K562 (cell line): ENCODE results near the gene MARCKSL1. TPM values are rescaled to one million over a fixed set of nuclear protein-coding genes. Genes with fewer than 3 reads are reported as not detected.
A peak's percentile ranks its signal among the peaks of the same experiment; 100 is the strongest.

Source experiments
- BHLHE40 ChIP-seq: IDR thresholded peaks from 2 replicates; pipeline ENCODE4 v1.6.1; 2011; ENCODE audit warnings: low read length, improper control_type of control experiment
- FOSL1 ChIP-seq: fragments of 200-800 bp; sonication (Bioruptor generic); conservative IDR thresholded peaks from 2 replicates; pipeline ENCODE4 v1.6.1; 2016; ENCODE audit warnings: missing genetic modification characterization, missing compliant biosample characterization
- FOXJ2 ChIP-seq: fragments of 200-800 bp; sonication (Bioruptor generic); IDR thresholded peaks from 2 replicates; pipeline ENCODE4 v1.6.1; 2016; ENCODE audit warnings: missing genetic modification characterization, missing compliant biosample characterization
- FOXK1 ChIP-seq: sonication (generic); formaldehyde crosslinking; IDR thresholded peaks from 2 replicates; pipeline ENCODE4 v1.8.0; 2022; ENCODE audit warnings: missing genetic modification reagents, mild to moderate bottlenecking, borderline replicate concordance
- HNRNPL ChIP-seq: fragments of 200-400 bp; formaldehyde crosslinking; IDR thresholded peaks from 2 replicates; pipeline ENCODE4 v1.6.1; 2017; ENCODE audit warnings: low read depth, mild to moderate bottlenecking, low read length
- LCOR ChIP-seq: sonication (generic); formaldehyde crosslinking; IDR thresholded peaks from 2 replicates; pipeline ENCODE4 v1.8.0; 2022; ENCODE audit warnings: mild to moderate bottlenecking, missing genetic modification reagents
- MAZ ChIP-seq, 2 experiments: fragments of 450-650 bp in 1 of 2; sonication (generic) in 1 of 2; formaldehyde crosslinking; IDR thresholded peaks in 1 of 2; conservative IDR thresholded peaks in 1 of 2; 2 replicates each; pipeline versions ENCODE4 v1.4.0 to v1.5.0; 2020; ENCODE audit warnings: mild to moderate bottlenecking in 1 of 2, missing genetic modification reagents in 1 of 2
- RBM14 ChIP-seq: fragments of 200-400 bp; formaldehyde crosslinking; IDR thresholded peaks from 2 replicates; pipeline ENCODE4 v1.6.1; 2018; ENCODE audit warnings: low read depth, mild to moderate bottlenecking, low read length, moderate library complexity, borderline replicate concordance; ENCODE audit not compliant: insufficient read depth
- RNF2 ChIP-seq: sonication (generic); IDR thresholded peaks from 2 replicates; pipeline ENCODE4 v1.6.1; 2016
- TAF1 ChIP-seq: IDR thresholded peaks from 2 replicates; pipeline ENCODE4 v1.6.1; 2011; ENCODE audit warnings: mild to moderate bottlenecking, low read length, moderate library complexity; ENCODE audit not compliant: insufficient read depth, control insufficient read depth, severe bottlenecking; ENCODE audit errors: extremely low read depth
- THRAP3 ChIP-seq: fragments of 450-650 bp; IDR thresholded peaks from 2 replicates; pipeline ENCODE4 v1.6.1; 2016; ENCODE audit warnings: mild to moderate bottlenecking, inconsistent platforms, borderline replicate concordance
- polyA plus RNA-seq, 8 experiments: library from polyadenylated mRNA; depleted of rRNA in 4 of 8; stranded (reverse) in 5 of 8; unstranded in 3 of 8; fragments of >200 nt; fragmentation: Nextera tagmentation in 2 of 8; fragmentation: Illumina TruSeq in 1 of 8; extraction: Ambion mirVana in 2 of 8; extraction: Trizol in 1 of 8; gene quantifications; 2 replicates each; pipeline versions ENCODE4 v1.2.1 to v1.2.3, GENCODE V29; 2011 to 2014; ENCODE audit warnings: inconsistent platforms in 1 of 8, missing spikeins in 1 of 8
- total RNA-seq, 7 experiments: library from RNA; depleted of rRNA in 6 of 7; stranded (reverse); fragments of >200 nt in 6 of 7; fragmentation: Illumina TruSeq in 2 of 7; extraction: Trizol in 2 of 7; gene quantifications; 2 replicates each; pipeline versions ENCODE4 v1.2.1 to v1.2.3, GENCODE V29; 2011 to 2021; ENCODE audit warnings: low replicate concordance in 1 of 7
- TF ChIP-seq, protein P1 (sequence below), 2 experiments: IDR thresholded peaks; 2 replicates each; pipeline ENCODE4 v1.6.1; 2011; ENCODE audit warnings: borderline replicate concordance in 1 of 2, control low read depth in 1 of 2, low read depth in 1 of 2, low read length in 1 of 2, mild to moderate bottlenecking in 1 of 2, mixed read lengths in 1 of 2, moderate library complexity in 1 of 2; ENCODE audit not compliant: insufficient read depth in 1 of 2, insufficient read length in 1 of 2, poor library complexity in 1 of 2, severe bottlenecking in 1 of 2; ENCODE audit errors: extremely low read depth in 1 of 2
- TF ChIP-seq, protein P2 (sequence below): fragments of 450-650 bp; IDR thresholded peaks from 2 replicates; pipeline ENCODE4 v1.6.1; 2016; ENCODE audit warnings: low read depth, mild to moderate bottlenecking, moderate library complexity
- TF ChIP-seq, protein P3 (sequence below): sonication (generic); formaldehyde crosslinking; IDR thresholded peaks from 2 replicates; pipeline ENCODE4 v1.8.0; 2023; ENCODE audit warnings: mild to moderate bottlenecking, missing genetic modification reagents
- TF ChIP-seq, protein P4 (sequence below): fragments of 450-650 bp; IDR thresholded peaks from 2 replicates; pipeline ENCODE4 v1.6.1; 2016; ENCODE audit warnings: antibody characterized with exemption
- TF ChIP-seq, protein P5 (sequence below), 3 experiments: fragments of 200-800 bp in 1 of 3; sonication (Bioruptor generic) in 1 of 3; sonication (generic) in 1 of 3; formaldehyde crosslinking in 1 of 3; IDR thresholded peaks; 2 replicates each; pipeline versions ENCODE4 v1.6.1 to v1.8.0; 2016 to 2022; ENCODE audit warnings: mild to moderate bottlenecking in 2 of 3, missing compliant biosample characterization in 2 of 3, missing genetic modification characterization in 2 of 3, missing genetic modification reagents in 1 of 3

MARCKSL1 gene
- total and polyA plus RNA-seq, 9 of the 15 experiments (the other 6 are each of a cell fraction or from before 2014, with no cell fraction given), result 14.7 to 325 (median 155) TPM

DNA sequence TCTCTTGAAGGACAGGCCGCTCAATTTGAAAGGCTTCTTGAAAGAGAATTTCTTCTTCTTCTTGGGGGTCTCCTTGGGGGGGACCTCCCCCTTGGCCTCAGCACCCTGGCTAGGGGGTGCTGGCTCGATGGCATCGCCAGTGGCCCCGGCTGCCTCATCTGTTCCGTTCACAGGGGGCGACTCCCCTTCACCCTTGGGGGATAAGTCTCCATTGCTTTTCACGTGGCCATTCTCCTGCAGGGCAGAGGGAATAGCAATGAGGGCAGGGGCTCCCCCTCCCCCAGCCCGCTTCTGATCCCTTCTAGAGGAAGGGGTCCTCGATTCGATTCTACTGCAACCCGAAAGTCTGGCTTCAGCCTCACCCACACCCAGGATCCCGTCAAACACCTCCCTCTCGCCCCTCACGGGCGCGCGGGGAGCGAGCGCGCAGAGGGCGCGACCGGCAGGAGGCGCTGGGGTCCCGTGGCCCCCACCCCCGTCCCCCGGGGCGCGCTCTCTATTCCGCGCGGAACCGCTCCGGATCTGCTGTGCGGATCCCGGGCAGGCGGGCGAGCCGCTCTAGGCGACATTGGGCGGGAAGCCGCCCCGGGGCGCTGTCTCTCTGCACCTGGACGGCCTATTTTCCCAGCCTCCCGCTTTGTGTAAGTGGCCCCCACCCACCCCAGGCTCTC is 1.0 kb downstream of the MARCKSL1 start (continued):
- TF ChIP-seq MAZ (CRISPR knock-in tag; conservative IDR thresholded peaks at IDR 0.05 in 1 of 2, IDR thresholded peaks at IDR 0.05 in 1 of 2) (peak; percentile 98 to 99), FOSL1 (no peak), HNRNPL (0 out of 2 replicates have a peak, but pooled peaks have one; percentile 19), RBM14 (0 out of 2 replicates have a peak, but pooled peaks have one; percentile 93), FOXJ2 (tag) (no peak), BHLHE40 (peak; percentile 18; the same call in 1 of the 2 replicates), TAF1 (peak; percentile 25), RNF2 (peak; percentile 45; the same call in 1 of the 2 replicates), THRAP3 (no peak), LCOR (peak; percentile 28), FOXK1 (CRISPR knock-in tag) (0 out of 2 replicates have a peak, but pooled peaks have one; percentile 53)
- TF ChIP-seq, protein P1, sequence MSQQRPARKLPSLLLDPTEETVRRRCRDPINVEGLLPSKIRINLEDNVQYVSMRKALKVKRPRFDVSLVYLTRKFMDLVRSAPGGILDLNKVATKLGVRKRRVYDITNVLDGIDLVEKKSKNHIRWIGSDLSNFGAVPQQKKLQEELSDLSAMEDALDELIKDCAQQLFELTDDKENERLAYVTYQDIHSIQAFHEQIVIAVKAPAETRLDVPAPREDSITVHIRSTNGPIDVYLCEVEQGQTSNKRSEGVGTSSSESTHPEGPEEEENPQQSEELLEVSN (IDR thresholded peaks at IDR 0.05; ENCODE audit: borderline replicate concordance in 1 of 2, extremely low read depth in 1 of 2, insufficient read depth in 1 of 2, insufficient read length in 1 of 2, low read depth in 1 of 2, low read length in 1 of 2, poor library complexity in 1 of 2, severe bottlenecking in 1 of 2), result peak; percentile 74 to 89
- TF ChIP-seq, protein P2, sequence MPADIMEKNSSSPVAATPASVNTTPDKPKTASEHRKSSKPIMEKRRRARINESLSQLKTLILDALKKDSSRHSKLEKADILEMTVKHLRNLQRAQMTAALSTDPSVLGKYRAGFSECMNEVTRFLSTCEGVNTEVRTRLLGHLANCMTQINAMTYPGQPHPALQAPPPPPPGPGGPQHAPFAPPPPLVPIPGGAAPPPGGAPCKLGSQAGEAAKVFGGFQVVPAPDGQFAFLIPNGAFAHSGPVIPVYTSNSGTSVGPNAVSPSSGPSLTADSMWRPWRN, result no peak
- TF ChIP-seq, protein P3, sequence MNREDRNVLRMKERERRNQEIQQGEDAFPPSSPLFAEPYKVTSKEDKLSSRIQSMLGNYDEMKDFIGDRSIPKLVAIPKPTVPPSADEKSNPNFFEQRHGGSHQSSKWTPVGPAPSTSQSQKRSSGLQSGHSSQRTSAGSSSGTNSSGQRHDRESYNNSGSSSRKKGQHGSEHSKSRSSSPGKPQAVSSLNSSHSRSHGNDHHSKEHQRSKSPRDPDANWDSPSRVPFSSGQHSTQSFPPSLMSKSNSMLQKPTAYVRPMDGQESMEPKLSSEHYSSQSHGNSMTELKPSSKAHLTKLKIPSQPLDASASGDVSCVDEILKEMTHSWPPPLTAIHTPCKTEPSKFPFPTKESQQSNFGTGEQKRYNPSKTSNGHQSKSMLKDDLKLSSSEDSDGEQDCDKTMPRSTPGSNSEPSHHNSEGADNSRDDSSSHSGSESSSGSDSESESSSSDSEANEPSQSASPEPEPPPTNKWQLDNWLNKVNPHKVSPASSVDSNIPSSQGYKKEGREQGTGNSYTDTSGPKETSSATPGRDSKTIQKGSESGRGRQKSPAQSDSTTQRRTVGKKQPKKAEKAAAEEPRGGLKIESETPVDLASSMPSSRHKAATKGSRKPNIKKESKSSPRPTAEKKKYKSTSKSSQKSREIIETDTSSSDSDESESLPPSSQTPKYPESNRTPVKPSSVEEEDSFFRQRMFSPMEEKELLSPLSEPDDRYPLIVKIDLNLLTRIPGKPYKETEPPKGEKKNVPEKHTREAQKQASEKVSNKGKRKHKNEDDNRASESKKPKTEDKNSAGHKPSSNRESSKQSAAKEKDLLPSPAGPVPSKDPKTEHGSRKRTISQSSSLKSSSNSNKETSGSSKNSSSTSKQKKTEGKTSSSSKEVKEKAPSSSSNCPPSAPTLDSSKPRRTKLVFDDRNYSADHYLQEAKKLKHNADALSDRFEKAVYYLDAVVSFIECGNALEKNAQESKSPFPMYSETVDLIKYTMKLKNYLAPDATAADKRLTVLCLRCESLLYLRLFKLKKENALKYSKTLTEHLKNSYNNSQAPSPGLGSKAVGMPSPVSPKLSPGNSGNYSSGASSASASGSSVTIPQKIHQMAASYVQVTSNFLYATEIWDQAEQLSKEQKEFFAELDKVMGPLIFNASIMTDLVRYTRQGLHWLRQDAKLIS, result peak; percentile 60
- TF ChIP-seq, protein P4, sequence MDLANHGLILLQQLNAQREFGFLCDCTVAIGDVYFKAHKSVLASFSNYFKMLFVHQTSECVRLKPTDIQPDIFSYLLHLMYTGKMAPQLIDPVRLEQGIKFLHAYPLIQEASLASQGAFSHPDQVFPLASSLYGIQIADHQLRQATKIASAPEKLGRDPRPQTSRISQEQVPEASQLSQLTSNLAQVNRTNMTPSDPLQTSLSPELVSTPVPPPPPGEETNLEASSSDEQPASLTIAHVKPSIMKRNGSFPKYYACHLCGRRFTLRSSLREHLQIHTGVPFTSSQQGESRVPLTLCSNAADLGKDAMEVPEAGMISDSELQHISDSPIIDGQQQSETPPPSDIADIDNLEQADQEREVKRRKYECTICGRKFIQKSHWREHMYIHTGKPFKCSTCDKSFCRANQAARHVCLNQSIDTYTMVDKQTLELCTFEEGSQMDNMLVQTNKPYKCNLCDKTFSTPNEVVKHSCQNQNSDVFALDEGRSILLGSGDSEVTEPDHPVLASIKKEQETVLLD, result peak; percentile 44; the same call in 1 of the 2 replicates
- TF ChIP-seq, protein P5, sequence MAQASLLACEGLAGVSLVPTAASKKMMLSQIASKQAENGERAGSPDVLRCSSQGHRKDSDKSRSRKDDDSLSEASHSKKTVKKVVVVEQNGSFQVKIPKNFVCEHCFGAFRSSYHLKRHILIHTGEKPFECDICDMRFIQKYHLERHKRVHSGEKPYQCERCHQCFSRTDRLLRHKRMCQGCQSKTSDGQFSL (CRISPR knock-in tag; IDR thresholded peaks at IDR 0.05), result 0 out of 2 replicates have a peak, but pooled peaks have one; percentile 14
- TF ChIP-seq, protein P5 (tag; IDR thresholded peaks at IDR 0.05), result no peak
